ENCODE data around the gene TRMU.
"Not testable (repeated sequence)": the region's sequence is repeated elsewhere in the genome, so short reads cannot be mapped to it uniquely, and the experiment has no call there.

The TRMU gene

GRCh38 chr22:46312056-46312455 is 23.5 kb upstream of the TRMU start:
- ATAC-seq = no peak
- TF ChIP-seq ZNF8 (CRISPR knock-in tag; IDR thresholded peaks at IDR 0.05) (no peak), TCF4 (CRISPR knock-in tag; IDR thresholded peaks at IDR 0.05; ENCODE audit: borderline replicate concordance) (no peak), CSRNP3 (CRISPR knock-in tag; IDR thresholded peaks at IDR 0.05) (no peak), ZNF70 (CRISPR knock-in tag; IDR thresholded peaks at IDR 0.05) (no peak), SNAI2 (CRISPR knock-in tag; IDR thresholded peaks at IDR 0.05) (no peak), ZFP30 (CRISPR knock-in tag; IDR thresholded peaks at IDR 0.05) (no peak), TSHZ2 (CRISPR knock-in tag; IDR thresholded peaks at IDR 0.05) (no peak), CSDC2 (CRISPR knock-in tag; IDR thresholded peaks at IDR 0.05) (no peak), ZNF565 (CRISPR knock-in tag; conservative IDR thresholded peaks at IDR 0.05; ENCODE audit: low read depth) (no peak), PATZ1 (CRISPR knock-in tag; IDR thresholded peaks at IDR 0.05; ENCODE audit: borderline replicate concordance) (no peak)

- ATAC-seq = not testable (repeated sequence)
These were observed 22.7 kb upstream of the TRMU start for GRCh38 chr22:46312848-46313247.

GRCh38 chr22:46315976-46316375 is 19.5 kb upstream of the TRMU start:
- ATAC-seq = no peak
- TF ChIP-seq CREB5 (CRISPR knock-in tag; IDR thresholded peaks at IDR 0.05; ENCODE audit: low read depth) = no peak
- TF ChIP-seq GLIS3 (CRISPR knock-in tag; IDR thresholded peaks at IDR 0.05) = no peak
- no peak for TF ChIP-seq CSRNP3 (CRISPR knock-in tag; IDR thresholded peaks at IDR 0.05)
- TF ChIP-seq TCF4 (CRISPR knock-in tag; IDR thresholded peaks at IDR 0.05; ENCODE audit: borderline replicate concordance) = no peak
- TF ChIP-seq ZFP3 (CRISPR knock-in tag; IDR thresholded peaks at IDR 0.05) = no peak
- TF ChIP-seq OSR1 (CRISPR knock-in tag; IDR thresholded peaks at IDR 0.05) = no peak
- TF ChIP-seq PPARA (CRISPR knock-in tag; IDR thresholded peaks at IDR 0.05; ENCODE audit: borderline replicate concordance) = no peak
- TF ChIP-seq ARNTL (CRISPR knock-in tag; IDR thresholded peaks at IDR 0.05; ENCODE audit: borderline replicate concordance, low read depth) = no peak
- TF ChIP-seq CSDC2 (CRISPR knock-in tag; IDR thresholded peaks at IDR 0.05) = no peak
- TF ChIP-seq BACH2 (CRISPR knock-in tag; IDR thresholded peaks at IDR 0.05; ENCODE audit: borderline replicate concordance) = no peak
- no peak for TF ChIP-seq RARB (CRISPR knock-in tag; IDR thresholded peaks at IDR 0.05)
- no peak for TF ChIP-seq POU6F1 (CRISPR knock-in tag; IDR thresholded peaks at IDR 0.05; ENCODE audit: borderline replicate concordance, low read depth)
- no peak for TF ChIP-seq ZNF565 (CRISPR knock-in tag; conservative IDR thresholded peaks at IDR 0.05; ENCODE audit: low read depth)
- TF ChIP-seq ZC3H10 (CRISPR knock-in tag; IDR thresholded peaks at IDR 0.05) = no peak
- no peak for TF ChIP-seq SNAI2 (CRISPR knock-in tag; IDR thresholded peaks at IDR 0.05)
- no peak for TF ChIP-seq PATZ1 (CRISPR knock-in tag; IDR thresholded peaks at IDR 0.05; ENCODE audit: borderline replicate concordance)
- no peak for TF ChIP-seq ZFP30 (CRISPR knock-in tag; IDR thresholded peaks at IDR 0.05)
- no peak for TF ChIP-seq TOX (CRISPR knock-in tag; IDR thresholded peaks at IDR 0.05; ENCODE audit: borderline replicate concordance)
